Small intestine (tissue), 7 donors: ENCODE results near the gene PVRIG. TPM values are rescaled to one million over a fixed set of nuclear protein-coding genes. Genes with fewer than 3 reads are reported as not detected.
A peak's percentile ranks its signal among the peaks of the same experiment; 100 is the strongest.
"Not testable (repeated sequence)": the region's sequence is repeated elsewhere in the genome, so short reads cannot be mapped to it uniquely, and the experiment has no call there.

Experiments used
- DNase-seq, 2 donors: peaks; one replicate each; pipeline versions ENCODE4 v3.0.0 to v3.0.0-alpha.2; 2013
- FAIRE-seq: peaks from 2 replicates; lab custom pipeline; 2012; peaks lifted over from hg19 to GRCh38; lab: Jason Lieb, UNC
- H3K27ac ChIP-seq, 3 donors: one replicate each; pipeline ENCODE4 v1.5.1; 2013; ENCODE audit warnings: low read length in 2 of 3, mild to moderate bottlenecking in 2 of 3, control low read depth in 1 of 3, inconsistent platforms in 1 of 3, low read depth in 1 of 3, moderate library complexity in 1 of 3
- H3K27me3 ChIP-seq, 3 donors: one replicate each; pipeline ENCODE4 v1.6.1; 2013; ENCODE audit warnings: low read length in 3 of 3, inconsistent platforms in 1 of 3; ENCODE audit not compliant: control insufficient read depth in 3 of 3, insufficient read depth in 3 of 3
- H3K36me3 ChIP-seq, 3 donors: one replicate each; pipeline ENCODE4 v1.6.1; 2013; ENCODE audit warnings: low read length in 3 of 3, inconsistent platforms in 1 of 3, low read depth in 1 of 3, mild to moderate bottlenecking in 1 of 3, moderate library complexity in 1 of 3; ENCODE audit not compliant: control insufficient read depth in 3 of 3, insufficient read depth in 2 of 3
- H3K4me1 ChIP-seq, 3 donors: one replicate each; pipeline ENCODE4 v1.6.1; 2013; ENCODE audit warnings: low read length in 2 of 3, inconsistent platforms in 1 of 3, low read depth in 1 of 3, mild to moderate bottlenecking in 1 of 3, moderate library complexity in 1 of 3; ENCODE audit not compliant: control insufficient read depth in 3 of 3, insufficient read depth in 2 of 3
- H3K4me3 ChIP-seq, 3 donors: one replicate each; pipeline ENCODE4 v1.5.1; 2013; ENCODE audit warnings: low read length in 3 of 3, control low read depth in 1 of 3, inconsistent platforms in 1 of 3, low read depth in 1 of 3, mild to moderate bottlenecking in 1 of 3, moderate library complexity in 1 of 3
- H3K9me3 ChIP-seq, 2 donors: one replicate each; pipeline ENCODE4 v1.6.1; 2013; ENCODE audit warnings: low read depth in 1 of 2, low read length in 1 of 2; ENCODE audit not compliant: control insufficient read depth in 2 of 2, insufficient read depth in 1 of 2
- WGBS, 3 donors: extraction: QIAGEN DNeasy Blood & Tissue Kit; methylation state at CpG; one replicate each; pipeline ENCODE4 v1.1.7; 2013; 5-methylcytosine and 5-hydroxymethylcytosine counted together
- polyA plus RNA-seq, 4 donors: library from polyadenylated mRNA; stranded (reverse) in 3 of 4; unstranded in 1 of 4; fragments of 200-250 nt in 3 of 4; fragments of 120-200 nt in 1 of 4; gene quantifications; one replicate each; pipeline versions ENCODE4 v1.2.1 to v1.2.3, GENCODE V29; 2013
- donor health status: healthy with polysubstance abuse.
- donor health status: control.
- donor health status: control.
- donor health status: Bipolar disorder and iron deficiency.
- donor health status: healthy.

The PVRIG gene
- polyA plus RNA-seq, 4 donors = 0.45 to 1.2 (median 0.91) TPM

DNA sequence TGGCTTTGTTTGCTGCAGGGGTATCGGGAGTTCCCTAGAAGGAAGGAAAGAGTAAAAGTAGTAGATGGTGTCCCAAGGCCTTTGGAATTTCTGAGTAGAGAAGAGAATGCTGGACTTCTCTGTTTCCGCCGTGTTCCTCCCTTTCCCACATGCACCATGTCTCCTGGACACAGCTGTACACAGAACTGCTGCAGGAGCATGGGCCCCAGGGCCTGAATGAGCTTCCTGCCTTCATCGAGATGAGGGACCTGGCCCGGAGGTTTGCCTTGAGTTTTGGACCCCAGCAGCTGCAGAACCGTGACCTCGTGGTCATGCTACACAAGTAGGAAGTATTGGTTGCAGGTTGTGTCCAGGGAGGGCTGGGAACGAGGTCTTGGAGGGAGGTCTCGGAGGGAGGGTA lies 15.3 kb upstream of the PVRIG start:
- H3K4me1 ChIP-seq = peaks cover 0 to 11% (median 3%) of the 10 kb centered on the region in 3 donors
- DNase-seq (no peak), FAIRE-seq (no peak)
- H3K27ac ChIP-seq = no peak overlapping the region
- no peaks in the 10 kb centered on the region for H3K36me3 ChIP-seq
- H3K27me3 ChIP-seq = no peaks in the 10 kb centered on the region
- no peak overlapping the region for H3K4me3 ChIP-seq
- H3K9me3 ChIP-seq = no peaks in the 10 kb centered on the region
- 81 to 87% (median 84%) methylated on average over 9 of the region's 9 CpGs for WGBS, 3 donors

DNA sequence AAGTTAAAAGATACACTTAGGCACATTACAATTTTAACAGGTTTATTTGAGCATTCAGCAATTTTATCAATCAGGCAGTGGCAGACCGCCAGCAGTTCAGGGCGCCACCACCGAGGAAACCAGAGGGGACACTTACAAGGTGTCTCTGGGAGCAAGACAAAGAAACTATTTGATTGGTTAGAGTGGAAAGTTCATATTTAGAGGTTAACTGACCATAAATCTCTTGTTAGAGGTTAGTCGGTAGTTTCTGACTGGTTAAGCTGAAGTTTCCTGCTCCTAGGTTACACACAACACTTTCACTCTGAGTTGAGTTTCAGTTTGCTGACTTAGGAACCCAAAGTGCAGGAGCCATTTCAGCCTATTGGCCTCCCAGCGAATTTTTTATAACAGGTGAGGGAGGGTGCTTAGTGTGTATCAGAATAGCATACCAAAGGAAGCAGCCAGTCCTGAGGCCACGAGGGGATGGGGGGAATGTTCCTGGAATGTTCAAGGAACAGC lies 10.8 kb upstream of the PVRIG start:
- H3K27ac ChIP-seq = peak overlapping the region in 2 of 3 donors; percentile 1 to 45
- DNase-seq = peak; percentile 78 to 80

GRCh38 chr7:100209493-100209892 lies 10.3 kb upstream of the PVRIG start:
- peaks cover 9 to 26% (median 12%) of the 10 kb centered on the region in 3 donors for H3K4me1 ChIP-seq
- no peak for DNase-seq

More for the DNA sequence above, 10.8 kb upstream of the PVRIG start:
- Histone ChIP-seq H3K27me3 (no peaks in the 10 kb centered on the region), H3K4me3 (peak overlapping the region in 1 of 3 donors; percentile 4), H3K9me3 (no peaks in the 10 kb centered on the region), H3K36me3 (no peaks in the 10 kb centered on the region), H3K4me1 (peaks cover 9 to 26% (median 12%) of the 10 kb centered on the region in 3 donors)
- FAIRE-seq = no peak
- 6 to 31% (median 8%) methylated on average over 6 of the region's 6 CpGs for WGBS, 3 donors

GRCh38 chr7:100210805-100211204 lies 8.9 kb upstream of the PVRIG start:
- FAIRE-seq (no peak), DNase-seq (no peak)
- Histone ChIP-seq H3K27me3 (no peaks in the 10 kb centered on the region), H3K36me3 (no peaks in the 10 kb centered on the region), H3K27ac (peak overlapping the region in 1 of 3 donors; percentile 20), H3K4me1 (peaks cover 9 to 26% (median 12%) of the 10 kb centered on the region in 3 donors), H3K4me3 (no peak overlapping the region), H3K9me3 (no peaks in the 10 kb centered on the region)
- 27 to 52% (median 38%) methylated on average over 5 of the region's 5 CpGs for WGBS, 3 donors

More at GRCh38 chr7:100209493-100209892, 10.3 kb upstream of the PVRIG start:
- Histone ChIP-seq H3K9me3 (no peaks in the 10 kb centered on the region), H3K4me3 (no peak overlapping the region), H3K36me3 (no peaks in the 10 kb centered on the region), H3K27ac (peak overlapping the region in 1 of 3 donors; percentile 38), H3K27me3 (no peaks in the 10 kb centered on the region)
- FAIRE-seq = no peak
- WGBS, 3 donors = 65 to 75% (median 67%) methylated on average over 6 of the region's 6 CpGs

- H3K4me1 ChIP-seq = peaks cover 9 to 26% (median 12%) of the 10 kb centered on the region in 3 donors
- H3K36me3 ChIP-seq = no peaks in the 10 kb centered on the region
- no peak for FAIRE-seq
- 66 to 85% (median 68%) methylated on average over 7 of the region's 7 CpGs for WGBS, 3 donors
- H3K27me3 ChIP-seq = no peaks in the 10 kb centered on the region
- H3K9me3 ChIP-seq = no peaks in the 10 kb centered on the region
- H3K27ac ChIP-seq = peak overlapping the region in 1 of 3 donors; percentile 20
- H3K4me3 ChIP-seq = no peak overlapping the region
- peak in 1 of 2 donors; percentile 36 for DNase-seq
Measured at GRCh38 chr7:100211342-100211780, 8.4 kb upstream of the PVRIG start.

GRCh38 chr7:100212631-100213286 lies 7.0 kb upstream of the PVRIG start:
- H3K27me3 ChIP-seq = no peaks in the 10 kb centered on the region
- FAIRE-seq (no peak), DNase-seq (peak; percentile 59 to 75)
- peaks cover 9 to 26% (median 12%) of the 10 kb centered on the region in 3 donors for H3K4me1 ChIP-seq
- H3K36me3 ChIP-seq = no peaks in the 10 kb centered on the region
- 23 to 74% (median 35%) methylated on average over 5 of the region's 5 CpGs for WGBS, 3 donors
- no peak overlapping the region for H3K4me3 ChIP-seq
- no peaks in the 10 kb centered on the region for H3K9me3 ChIP-seq
- peak overlapping the region in 2 of 3 donors; percentile 2 to 39 for H3K27ac ChIP-seq

DNA sequence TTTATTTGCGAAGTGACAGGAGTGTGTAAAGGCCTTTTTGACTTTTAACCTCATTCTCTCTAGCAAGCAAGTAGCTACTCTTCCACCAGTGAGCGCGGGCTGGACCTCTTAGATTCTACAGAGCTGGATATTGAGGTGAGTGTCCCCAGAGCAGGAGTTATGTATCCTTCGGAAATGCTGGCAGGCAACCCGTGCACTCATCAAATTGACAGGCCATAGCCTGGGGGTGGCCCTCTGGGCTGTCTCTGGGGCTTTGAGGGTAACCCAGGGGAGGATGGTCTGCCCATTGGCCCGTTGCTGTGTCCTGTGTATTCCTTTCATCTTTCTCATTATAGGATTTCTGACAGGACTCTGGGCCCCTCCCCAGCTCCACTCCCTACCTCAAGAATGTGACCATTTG lies 6.1 kb upstream of the PVRIG start:
- no peak for DNase-seq
- Histone ChIP-seq H3K36me3 (no peaks in the 10 kb centered on the region), H3K27me3 (no peaks in the 10 kb centered on the region), H3K27ac (no peak overlapping the region), H3K4me1 (peaks cover 9 to 26% (median 12%) of the 10 kb centered on the region in 3 donors), H3K4me3 (no peak overlapping the region), H3K9me3 (no peaks in the 10 kb centered on the region)
- FAIRE-seq = no peak
- 69 to 73% (median 72%) methylated on average over 6 of the region's 6 CpGs for WGBS, 3 donors

- not testable (repeated sequence) for H3K27ac ChIP-seq, H3K9me3 ChIP-seq, H3K27me3 ChIP-seq, H3K36me3 ChIP-seq, H3K4me3 ChIP-seq, FAIRE-seq
- DNase-seq = peak; percentile 33 to 66
- H3K4me1 ChIP-seq = peaks cover 9 to 24% (median 10%) of the 10 kb centered on the region in 3 donors
- 21 to 70% (median 48%) methylated on average over 5 of the region's 5 CpGs for WGBS, 3 donors
Measured at GRCh38 chr7:100214356-100214755, 5.4 kb upstream of the PVRIG start.
